Measurements from ENCODE around the gene SRCAP.

DNA sequence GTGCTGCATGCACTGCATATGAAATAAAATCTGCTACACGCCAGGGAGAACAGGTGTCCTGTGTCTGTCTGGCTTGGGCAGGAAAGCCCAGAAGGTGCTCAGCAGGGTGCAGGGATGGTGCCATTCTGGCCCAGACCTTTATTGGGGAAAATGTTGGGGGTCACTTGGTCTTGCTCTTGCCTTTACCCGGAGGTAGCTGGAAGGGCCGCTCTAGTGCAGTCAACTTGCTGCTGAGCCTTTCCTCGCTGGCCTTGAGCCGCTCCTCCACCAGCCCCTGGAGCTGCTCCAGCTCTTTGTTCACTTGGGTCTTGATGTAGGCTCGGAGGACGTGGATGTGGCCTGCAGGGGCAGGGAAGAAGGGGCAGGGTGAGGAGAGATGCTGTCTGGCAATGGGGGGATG is 58.3 kb downstream of the SRCAP start:
- TF ChIP-seq, protein P1, sequence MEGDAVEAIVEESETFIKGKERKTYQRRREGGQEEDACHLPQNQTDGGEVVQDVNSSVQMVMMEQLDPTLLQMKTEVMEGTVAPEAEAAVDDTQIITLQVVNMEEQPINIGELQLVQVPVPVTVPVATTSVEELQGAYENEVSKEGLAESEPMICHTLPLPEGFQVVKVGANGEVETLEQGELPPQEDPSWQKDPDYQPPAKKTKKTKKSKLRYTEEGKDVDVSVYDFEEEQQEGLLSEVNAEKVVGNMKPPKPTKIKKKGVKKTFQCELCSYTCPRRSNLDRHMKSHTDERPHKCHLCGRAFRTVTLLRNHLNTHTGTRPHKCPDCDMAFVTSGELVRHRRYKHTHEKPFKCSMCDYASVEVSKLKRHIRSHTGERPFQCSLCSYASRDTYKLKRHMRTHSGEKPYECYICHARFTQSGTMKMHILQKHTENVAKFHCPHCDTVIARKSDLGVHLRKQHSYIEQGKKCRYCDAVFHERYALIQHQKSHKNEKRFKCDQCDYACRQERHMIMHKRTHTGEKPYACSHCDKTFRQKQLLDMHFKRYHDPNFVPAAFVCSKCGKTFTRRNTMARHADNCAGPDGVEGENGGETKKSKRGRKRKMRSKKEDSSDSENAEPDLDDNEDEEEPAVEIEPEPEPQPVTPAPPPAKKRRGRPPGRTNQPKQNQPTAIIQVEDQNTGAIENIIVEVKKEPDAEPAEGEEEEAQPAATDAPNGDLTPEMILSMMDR (IDR thresholded peaks at IDR 0.05): no peak
- TF ChIP-seq POLR2A (IDR thresholded peaks at IDR 0.05): no peak
